GM19397 (cell line): Measurements from ENCODE around the gene HDDC3.
"Not testable (repeated sequence)": the region's sequence is repeated elsewhere in the genome, so short reads cannot be mapped to it uniquely, and the experiment has no call there.

Experiments used
- ATAC-seq: cut with Tn5 transposase; IDR thresholded peaks from one replicate; pipeline ENCODE4 v1.9.1; 2021; ENCODE audit warnings: mild to moderate bottlenecking, moderate library complexity; ENCODE audit not compliant: unreplicated experiment

HDDC3 gene

DNA sequence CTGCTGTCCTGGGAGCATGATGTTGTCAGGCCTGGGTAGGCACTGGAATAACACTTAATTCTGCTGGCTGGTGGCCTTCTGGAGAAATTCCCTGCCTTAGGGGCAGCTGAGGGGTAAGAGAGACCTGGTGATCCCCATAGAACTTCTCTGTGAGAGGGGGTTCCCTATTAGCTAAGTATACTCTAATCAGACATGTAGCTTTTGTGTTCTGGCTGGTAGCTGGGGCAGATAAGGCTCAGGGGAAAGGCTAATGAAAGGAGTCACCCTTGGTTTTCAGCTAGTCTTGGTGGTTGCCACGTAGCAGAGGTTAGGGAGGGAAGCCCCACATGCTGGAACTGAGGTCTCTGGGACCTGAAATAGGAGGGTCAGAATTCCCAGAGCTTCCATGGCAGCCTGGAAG, 952 bp upstream of the HDDC3 start:
- no peak for ATAC-seq

DNA sequence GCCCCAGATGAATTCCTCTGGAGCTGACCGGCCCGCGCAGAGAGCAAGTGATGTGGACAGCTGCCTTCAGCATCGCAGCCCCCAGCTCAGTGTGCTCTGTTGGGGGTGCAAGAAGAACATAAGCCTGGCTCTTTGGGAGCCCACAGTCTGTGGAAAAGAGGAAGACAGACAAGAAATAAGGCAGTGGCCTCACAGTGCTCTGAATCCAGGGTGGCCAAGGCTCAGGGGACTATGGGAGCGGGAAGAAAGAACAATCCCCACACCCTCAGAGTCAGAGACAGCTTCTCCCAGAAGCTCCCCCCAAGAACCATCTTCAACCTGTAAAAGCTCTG, 277 bp upstream of the HDDC3 start:
- ATAC-seq = no peak

DNA sequence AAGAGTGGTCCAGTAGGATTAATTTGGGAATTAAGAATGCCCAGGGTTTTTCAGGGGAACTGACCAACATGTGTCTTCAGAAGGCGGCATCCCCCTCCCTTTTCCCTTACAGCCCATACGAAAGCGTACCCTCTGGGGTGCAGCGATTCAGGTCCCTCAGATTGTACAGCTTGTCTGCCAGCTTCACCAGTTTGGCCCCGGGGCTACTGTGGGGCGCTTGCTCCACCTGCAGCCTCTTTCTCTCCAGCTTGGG, 848 bp downstream of the HDDC3 start:
- ATAC-seq = no peak

DNA sequence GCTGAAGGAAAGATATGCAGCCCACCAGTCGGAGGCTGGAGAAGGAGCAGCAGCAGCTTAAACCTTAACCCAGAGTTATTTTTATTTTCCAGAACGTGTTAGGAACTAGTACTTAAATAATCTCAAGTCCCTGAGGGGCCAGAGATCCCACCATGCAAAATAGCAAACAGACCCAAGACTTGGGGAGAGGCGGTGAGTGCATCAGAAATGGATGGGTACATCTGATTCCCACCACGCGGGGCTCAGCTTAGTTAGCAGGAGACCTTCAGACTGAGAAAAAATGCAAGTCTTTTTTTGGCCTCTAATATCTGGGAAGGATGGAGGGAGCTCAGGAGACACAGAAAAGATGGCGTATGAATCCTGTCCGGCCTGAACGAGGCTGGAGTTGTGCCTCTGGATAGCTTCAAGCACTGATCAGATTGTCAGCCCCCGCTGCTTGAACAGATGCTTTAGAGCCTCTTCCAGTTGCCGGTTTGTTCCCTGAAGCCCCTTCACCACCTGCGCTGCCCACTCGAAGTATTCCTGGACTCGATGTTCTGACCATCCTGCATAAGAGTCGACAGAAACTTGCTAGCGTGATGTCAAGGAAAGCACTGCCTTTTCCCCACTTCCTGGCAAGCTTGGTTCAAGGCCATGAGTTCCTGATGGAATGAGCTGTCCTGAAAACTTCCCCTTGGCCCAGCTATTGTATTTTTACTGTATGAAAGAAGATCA, 1.3 kb downstream of the HDDC3 start:
- ATAC-seq = no peak

DNA sequence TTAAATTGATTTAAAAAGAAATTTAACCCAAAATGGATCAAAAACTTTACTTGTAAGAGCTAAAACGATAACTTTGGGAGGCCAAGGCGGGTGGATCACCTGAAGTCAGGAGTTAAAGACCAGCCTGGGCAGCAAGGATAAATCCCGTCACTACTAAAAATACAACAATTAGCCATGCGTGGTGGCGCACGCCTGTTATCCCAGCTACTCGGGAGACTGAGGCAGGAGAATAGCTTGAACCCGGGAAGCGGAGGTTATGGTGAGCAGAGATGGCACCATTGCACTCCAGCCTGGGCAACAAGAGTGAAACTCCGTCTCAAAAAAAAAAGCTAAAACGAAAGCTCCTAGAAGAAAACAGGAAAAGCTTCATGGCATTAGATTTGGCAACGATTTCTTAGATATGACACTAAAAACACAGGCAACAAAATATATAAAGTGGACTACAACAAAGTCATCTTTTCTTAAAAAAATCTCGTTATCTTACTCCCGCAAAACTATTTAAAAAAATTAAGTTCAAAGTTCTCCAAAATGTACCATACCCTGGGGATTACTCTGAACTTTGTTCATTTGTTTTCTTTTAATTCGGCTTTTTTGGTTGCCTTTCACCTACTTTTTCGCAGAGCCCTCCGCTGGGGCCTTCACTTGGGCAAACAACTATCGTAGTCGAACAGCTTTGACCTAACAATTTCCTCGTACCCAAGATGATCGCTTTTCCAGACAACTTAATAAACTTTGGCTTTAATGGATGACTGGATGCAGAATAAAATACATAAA, 2.9 kb downstream of the HDDC3 start:
- ATAC-seq = no peak

DNA sequence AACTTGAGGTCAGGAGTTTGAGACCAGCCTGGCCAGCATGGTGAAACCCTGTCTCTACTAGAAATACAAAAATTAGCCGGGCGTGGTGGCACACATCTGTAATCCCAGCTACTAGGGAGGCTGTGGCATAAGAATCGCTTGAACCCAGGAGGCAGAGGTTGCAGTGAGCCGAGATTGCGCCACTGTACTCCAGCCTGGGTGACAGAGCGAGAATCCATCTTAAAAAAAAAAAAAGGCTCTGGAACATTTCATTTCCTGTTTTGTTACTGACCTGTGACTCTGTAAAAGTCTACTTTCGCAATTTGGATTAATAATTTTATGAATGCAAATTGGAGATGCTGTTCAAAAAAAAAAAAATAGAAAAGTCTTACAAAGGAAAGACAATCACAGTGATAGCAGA, 4.2 kb downstream of the HDDC3 start:
- ATAC-seq = not testable (repeated sequence)

DNA sequence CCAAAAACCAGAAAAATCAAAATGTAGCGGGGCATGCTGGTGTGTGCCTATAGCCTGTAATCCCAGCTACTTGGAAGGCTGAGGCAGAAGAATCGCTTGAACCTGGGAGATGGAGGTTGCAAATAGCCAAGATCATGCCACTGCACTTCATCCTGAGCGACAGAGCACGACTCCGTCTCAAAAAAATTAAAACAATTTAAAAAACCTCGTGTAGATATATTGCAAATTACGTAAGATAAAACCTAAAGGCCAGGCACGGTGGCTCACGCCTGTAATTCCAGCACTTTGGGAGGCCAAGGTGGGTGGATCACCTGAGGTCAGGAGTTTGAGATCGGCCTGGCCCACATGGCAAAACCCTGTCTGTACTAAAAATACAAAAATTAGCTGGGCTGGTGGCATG, 5.6 kb downstream of the HDDC3 start:
- ATAC-seq = not testable (repeated sequence)

DNA sequence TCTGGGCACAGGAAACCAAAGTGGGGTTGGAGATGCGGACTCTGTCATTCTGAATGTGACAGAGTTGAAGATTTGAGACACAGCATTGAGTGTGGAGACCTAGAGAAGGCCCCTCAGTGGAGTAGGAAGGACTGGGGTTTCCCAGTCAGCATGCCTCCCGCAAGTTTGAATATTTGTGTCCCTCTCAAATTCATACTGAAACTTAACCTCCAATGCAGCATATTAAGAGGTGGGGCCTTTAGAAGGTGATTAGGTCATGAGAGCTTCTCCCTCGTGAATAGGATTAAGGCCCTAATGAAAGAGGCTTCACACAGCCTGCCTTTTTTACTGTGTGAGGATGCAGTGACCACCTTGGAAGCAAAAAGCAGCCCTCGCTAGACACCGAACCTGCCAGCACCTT, 8.0 kb downstream of the HDDC3 start:
- no peak for ATAC-seq

DNA sequence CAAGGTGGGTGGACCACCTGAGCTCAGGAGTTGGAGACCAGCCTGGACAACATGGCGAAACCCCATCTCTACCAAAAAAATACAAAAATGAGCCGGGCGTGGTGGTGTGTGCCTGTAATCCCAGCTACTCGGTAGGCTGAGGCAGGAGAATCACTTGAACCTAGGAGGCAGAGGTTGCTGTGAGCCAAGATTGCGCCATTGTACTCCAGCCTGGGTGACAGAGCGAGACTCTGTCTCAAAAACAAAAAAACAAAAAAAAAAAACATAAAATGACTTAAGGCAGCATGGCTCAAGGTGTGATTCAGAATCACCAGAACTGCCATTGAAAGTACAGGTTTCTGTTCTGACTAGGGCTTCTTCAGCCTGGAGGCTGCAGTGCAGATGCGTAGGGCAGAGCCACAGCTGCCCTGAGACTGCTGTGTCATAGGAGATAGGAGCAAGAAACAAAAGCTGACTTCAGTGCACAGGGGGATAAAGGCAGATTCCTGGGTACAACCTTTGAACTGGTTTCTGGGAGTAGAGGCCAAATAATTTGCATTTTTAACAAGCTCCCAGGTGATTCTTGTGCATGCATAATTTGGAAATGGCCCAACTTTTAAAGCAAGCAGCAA, 9.5 kb downstream of the HDDC3 start:
- ATAC-seq = peak; percentile 85

DNA sequence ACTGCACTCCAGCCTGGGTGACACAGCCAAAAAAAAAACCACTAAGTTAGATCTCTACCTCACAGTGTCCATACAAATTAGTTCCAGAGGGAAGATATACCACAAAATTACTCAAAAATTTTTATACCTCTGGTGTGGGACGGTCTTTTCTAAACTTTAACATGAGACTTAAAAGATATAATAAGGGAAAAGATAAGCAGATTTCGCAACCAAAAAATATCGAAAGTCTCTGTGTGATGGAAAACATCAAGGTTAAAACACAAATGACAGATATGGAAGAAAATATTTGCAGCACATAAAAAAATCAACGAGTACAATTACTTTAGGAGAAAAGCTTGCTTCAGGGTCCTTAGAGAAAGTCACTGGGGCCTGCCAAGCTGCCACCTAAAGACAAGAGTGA, 10.5 kb downstream of the HDDC3 start:
- ATAC-seq = no peak

DNA sequence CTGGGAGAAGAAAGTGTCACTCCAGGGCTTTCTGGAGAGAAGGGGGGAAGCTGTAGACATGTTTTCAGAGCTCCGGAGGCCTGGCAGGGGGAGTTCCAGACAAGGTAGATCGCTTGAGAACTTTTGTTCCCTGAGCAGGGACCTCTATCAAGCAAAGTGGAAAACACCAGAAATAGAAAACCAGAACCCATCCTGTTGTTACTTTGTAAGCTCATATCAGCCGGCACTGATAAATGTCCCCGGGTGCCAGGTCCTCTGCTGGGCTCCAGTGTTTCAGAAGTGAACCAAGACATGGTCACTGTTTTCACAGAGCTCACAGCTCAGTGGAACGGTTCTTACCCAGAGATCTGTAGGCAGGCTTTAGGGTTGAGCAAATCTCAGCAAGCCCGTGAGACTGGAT, 13.5 kb downstream of the HDDC3 start:
- ATAC-seq = no peak

DNA sequence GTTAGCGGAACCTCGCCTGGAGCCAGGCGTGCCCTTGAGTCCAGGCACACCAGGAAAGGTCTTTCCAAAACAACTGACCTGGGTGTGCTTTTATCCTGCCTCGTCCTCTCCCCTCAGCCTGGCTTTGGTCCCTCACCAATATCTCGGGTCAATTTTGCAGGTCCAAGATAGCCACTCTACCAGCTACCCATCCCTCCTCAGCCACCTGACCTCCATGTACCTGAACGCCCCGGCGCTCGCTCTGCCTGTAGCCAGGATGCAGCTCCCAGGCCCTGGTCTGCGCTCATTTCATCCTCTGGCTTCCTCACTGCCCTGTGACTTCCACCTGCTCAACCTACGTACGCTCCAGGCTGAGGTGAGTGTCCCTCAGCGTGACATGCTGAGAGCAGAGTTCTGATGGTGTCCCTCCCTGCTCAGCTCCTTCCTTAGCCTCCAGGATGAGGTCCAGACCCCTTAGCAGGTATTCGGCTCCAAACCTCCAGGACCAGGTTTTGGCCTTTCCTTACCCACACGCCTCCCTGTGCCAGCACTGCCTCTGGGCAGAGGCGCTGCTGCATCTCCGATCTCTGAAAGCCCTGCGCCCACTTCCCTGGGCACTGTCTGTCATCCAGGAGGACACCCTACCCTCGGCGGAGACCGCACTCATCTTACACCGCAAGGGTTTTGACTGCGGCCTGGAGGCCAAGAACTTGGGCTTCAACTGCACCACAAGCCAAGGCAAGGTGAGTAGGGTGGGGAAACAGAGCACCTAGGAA, 14.1 kb downstream of the HDDC3 start:
- ATAC-seq = no peak

DNA sequence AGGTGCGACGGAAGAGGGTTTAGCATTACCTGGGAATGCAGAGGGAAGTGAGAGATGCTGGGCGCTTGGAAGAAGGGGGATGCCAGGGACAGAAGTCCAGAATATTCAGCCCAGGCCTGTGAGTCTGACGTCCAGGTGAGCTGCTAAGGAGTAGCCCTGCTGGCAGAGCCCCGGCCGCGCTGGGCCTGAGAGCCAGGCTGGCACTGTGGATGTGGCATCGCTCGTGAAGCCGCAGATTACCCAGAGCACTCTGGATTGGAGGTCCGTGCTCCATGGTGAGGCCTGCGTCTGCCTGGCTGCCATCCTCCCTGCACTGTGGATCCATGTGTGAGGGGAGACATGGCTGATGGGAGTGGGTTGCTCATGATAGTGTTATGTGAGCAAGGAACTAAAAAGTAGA, 14.8 kb downstream of the HDDC3 start:
- no peak for ATAC-seq

DNA sequence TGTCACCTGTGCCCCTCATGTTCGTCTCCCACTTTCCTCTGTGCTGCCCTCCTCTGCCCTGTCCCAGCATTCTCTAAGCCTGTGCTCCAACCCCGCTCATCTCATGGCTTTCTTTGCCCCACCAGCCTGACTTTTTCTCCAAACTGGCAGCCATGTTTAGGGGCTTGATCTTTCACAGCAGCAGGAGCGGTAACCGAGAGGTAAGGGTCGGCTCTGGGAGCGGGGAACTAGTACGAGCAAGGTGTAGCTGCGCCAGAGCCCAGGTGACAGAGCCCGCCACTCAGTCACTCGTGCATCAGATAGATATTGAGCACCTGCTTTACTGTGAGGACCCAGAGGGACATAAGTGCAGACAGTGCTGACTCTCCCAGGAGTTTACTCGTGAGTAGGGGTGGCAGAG, 15.9 kb downstream of the HDDC3 start:
- no peak for ATAC-seq

DNA sequence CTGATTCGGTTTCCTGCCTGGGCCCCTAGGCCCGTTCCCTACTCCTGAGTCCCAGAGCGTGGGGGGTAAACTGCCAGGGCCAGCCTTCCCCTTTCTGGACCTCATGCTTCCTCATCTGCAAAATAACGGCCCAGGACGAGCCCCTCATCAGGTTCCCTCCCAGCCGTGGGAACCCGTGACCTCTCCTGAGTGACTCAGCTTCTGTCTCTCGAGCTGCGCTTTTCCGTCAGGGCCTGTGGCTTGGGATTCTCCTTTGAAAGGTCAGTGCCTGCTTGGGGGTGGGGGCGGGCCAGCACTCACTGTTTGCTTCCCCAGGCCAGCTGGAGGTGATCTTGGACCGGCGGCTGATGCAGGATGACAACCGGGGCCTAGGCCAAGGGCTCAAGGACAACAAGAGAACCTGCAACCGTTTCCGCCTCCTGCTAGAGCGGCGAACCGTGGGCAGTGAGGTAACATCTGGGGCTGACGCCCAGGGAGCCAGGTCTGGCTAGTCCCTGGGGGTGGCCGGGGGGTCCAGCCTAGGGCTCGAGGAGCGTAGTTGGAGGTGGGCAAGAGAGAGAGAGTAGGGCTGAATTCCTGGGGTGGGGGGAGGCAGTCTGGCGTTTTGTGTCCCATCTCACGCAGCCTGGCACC, 16.4 kb downstream of the HDDC3 start:
- ATAC-seq = no peak

DNA sequence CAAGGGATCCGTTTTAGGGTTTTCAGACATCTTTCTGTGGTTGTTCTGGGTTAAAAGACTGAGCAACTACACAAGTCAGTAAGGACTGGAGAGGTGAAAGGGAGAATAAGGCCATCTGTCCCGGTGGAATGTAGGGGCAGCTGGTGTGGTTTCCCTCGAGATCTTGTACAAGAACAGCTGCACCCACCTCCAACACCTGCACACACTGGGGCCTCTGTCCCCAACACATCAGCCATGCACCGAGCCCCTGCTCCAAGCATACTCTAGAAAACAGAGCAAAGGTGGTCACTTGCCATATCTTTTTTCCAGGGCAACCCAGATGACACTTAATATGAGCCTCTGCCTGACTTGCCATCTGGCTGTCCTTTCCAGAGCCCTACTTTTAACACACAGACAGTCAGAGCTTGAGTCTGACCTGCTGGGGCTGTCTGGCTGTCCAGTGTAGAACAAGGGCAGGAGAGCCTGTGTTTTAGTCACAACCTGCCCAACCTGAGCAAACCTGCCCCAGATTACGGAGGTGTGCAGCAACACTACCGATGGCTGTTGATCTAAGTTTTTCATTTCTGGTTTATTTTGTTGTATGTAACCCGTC, 17.0 kb downstream of the HDDC3 start:
- ATAC-seq = no peak

DNA sequence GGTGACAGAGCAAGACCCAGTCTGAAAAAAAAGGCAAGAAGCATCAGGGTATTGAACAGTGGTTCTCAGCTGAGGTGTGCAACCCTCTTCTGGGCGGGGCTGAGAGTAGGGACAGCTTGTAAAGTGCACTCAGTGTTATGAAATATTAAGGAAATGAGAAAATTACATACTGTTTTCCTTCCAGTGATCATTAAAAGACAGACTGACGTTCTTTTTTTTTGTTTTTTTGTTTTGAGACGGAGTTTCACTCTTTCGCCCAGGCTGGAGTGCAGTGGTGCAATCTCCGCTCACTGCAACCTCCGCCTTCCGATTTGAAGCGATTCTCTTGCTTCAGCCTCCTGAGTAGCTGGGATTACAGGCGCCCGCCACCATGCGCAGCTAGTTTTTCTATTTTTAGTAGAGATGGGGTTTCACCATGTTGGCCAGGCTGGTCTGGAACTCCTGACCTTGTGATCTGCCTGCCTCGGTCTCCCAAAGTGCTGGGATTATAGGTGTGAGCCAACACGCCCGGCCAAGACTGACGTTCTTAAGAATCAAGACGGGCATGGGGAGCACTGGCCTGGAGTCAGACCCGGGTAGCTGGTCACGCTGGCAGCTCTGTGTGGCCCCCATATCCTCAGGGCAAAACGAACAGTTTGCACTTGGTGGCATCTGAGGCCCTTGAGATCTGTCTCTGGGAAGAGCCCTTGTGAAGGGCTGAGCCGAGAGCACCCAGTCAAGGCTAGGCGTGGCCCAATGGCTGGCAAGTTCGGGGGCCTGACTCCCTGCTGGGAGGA, 17.9 kb downstream of the HDDC3 start:
- ATAC-seq = no peak

DNA sequence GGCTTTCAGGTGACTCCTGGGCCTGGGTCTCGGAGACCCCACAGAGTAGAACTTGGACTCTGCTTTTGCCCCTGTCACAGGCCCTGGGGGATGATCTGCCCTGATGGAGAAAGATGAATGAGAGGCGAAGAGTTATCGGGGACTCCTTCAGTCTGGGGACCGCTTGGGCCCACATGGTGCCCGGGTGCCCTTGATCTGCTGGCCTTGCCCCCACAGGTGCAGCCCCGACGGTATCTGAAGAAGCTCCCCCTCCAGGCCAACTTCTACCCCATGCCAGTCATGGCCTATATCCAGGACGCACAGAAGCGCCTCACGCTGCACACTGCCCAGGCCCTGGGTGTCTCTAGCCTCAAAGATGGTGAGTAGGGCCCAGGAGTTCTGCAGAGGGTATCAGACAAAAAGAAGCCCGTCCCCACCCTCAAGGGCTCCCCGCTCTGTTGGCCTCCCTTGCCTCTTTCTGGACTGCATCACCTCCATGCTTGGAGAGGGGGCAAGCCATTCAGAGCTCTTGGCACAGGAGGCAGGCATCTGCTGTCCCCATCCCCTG, 18.9 kb downstream of the HDDC3 start:
- ATAC-seq = no peak

DNA sequence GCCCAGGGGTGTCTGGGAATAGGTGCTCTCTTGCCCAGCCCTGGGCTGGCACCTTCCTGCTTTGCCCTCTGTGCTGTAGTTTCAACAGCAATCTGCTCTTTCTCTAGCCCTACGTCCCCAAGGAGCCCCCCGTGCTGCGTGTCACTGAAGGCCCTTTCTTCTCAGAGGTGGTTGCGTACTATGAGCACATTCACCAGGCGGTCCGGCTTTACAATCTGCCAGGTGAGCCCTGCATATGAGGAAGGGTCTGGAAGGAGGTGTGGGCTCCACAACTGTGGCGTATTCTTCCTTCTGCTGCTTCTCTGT, 19.6 kb downstream of the HDDC3 start:
- ATAC-seq = no peak
